Stimulated activated CD4-positive, alpha-beta T cell treated with anti-CD3 and anti-CD28 coated beads, Interleukin-12 subunit alpha, Interleukin-12 subunit beta, amount 100 ng/mL, for 24 hours (primary cell): ENCODE measurements around the gene STK10.

Experiments
- DNase-seq, 2 experiments: peaks; one replicate each; pipeline ENCODE4 v3.0.0-alpha.2; 2020; ENCODE audit warnings: low read depth in 2 of 2

The STK10 gene

GRCh38 chr5:172090976-172091547, 97.0 kb downstream of the STK10 start:
- DNase-seq, result no peak

- DNase-seq, result no peak
Measured at GRCh38 chr5:172089298-172090117, 98.5 kb downstream of the STK10 start.

- DNase-seq, result no peak
Measured at GRCh38 chr5:172088801-172089200, 99.2 kb downstream of the STK10 start.

GRCh38 chr5:172086194-172086975, 101.6 kb downstream of the STK10 start:
- DNase-seq, result no peak

- DNase-seq, result no peak
Measured at GRCh38 chr5:172085738-172086137, 102.3 kb downstream of the STK10 start.

GRCh38 chr5:172082180-172082579, 105.8 kb downstream of the STK10 start:
- DNase-seq, result no peak

- DNase-seq, result no peak
Measured at GRCh38 chr5:172079876-172080275, 108.1 kb downstream of the STK10 start.

GRCh38 chr5:172078726-172079345, 109.2 kb downstream of the STK10 start:
- DNase-seq, result no peak

GRCh38 chr5:172077664-172078425, 110.2 kb downstream of the STK10 start:
- DNase-seq, result no peak

- DNase-seq, result no peak
Measured at GRCh38 chr5:172076761-172077244, 111.2 kb downstream of the STK10 start.

GRCh38 chr5:172075656-172076055, 112.4 kb downstream of the STK10 start:
- DNase-seq, result no peak

- DNase-seq, result no peak
Measured at GRCh38 chr5:172074896-172075295, 113.1 kb downstream of the STK10 start.

- DNase-seq, result no peak
Measured at GRCh38 chr5:172071309-172071875, 116.6 kb downstream of the STK10 start.

- DNase-seq, result no peak
Measured at GRCh38 chr5:172065431-172066065, 122.5 kb downstream of the STK10 start.

GRCh38 chr5:172064766-172065165, 123.3 kb downstream of the STK10 start:
- no peak for DNase-seq

GRCh38 chr5:172064358-172064757, 123.7 kb downstream of the STK10 start:
- DNase-seq, result no peak

GRCh38 chr5:172063463-172064235, 124.4 kb downstream of the STK10 start:
- DNase-seq, result no peak

GRCh38 chr5:172059661-172060100, 128.3 kb downstream of the STK10 start:
- no peak for DNase-seq

GRCh38 chr5:172058088-172058487, 129.9 kb downstream of the STK10 start:
- no peak for DNase-seq

- no peak for DNase-seq
Measured at GRCh38 chr5:172055996-172056395, 132.0 kb downstream of the STK10 start.
